Mucosa of stomach (tissue), 1 donor: ENCODE results near the gene HIPK4.

Experiments used
- H3K27me3 ChIP-seq: one replicate; pipeline ENCODE4 v1.7.0; 2013; ENCODE audit warnings: mild to moderate bottlenecking, low read length; ENCODE audit not compliant: control insufficient read depth, insufficient read depth
- H3K36me3 ChIP-seq: one replicate; pipeline ENCODE4 v1.7.0; 2013; ENCODE audit warnings: low read length; ENCODE audit not compliant: control insufficient read depth, insufficient read depth
- H3K4me1 ChIP-seq: one replicate; pipeline ENCODE4 v1.7.0; 2013; ENCODE audit warnings: mild to moderate bottlenecking, low read length; ENCODE audit not compliant: control insufficient read depth, insufficient read depth
- H3K4me3 ChIP-seq: one replicate; pipeline ENCODE4 v1.7.0; 2013; ENCODE audit warnings: low read length
- H3K9ac ChIP-seq: one replicate; pipeline ENCODE4 v1.7.0; 2013; ENCODE audit warnings: mild to moderate bottlenecking, low read length, moderate library complexity
- H3K9me3 ChIP-seq: one replicate; pipeline ENCODE4 v1.7.0; 2013; ENCODE audit warnings: mild to moderate bottlenecking, low read length, moderate library complexity; ENCODE audit not compliant: control insufficient read depth
- donor health status: Pancreatic carcinoma.

Gene HIPK4

GRCh38 chr19:40422748-40423566 is 33.0 kb upstream of the HIPK4 start:
- Histone ChIP-seq H3K4me1 (peaks cover 25% of the 10 kb centered on the region), H3K9me3 (no peaks in the 10 kb centered on the region), H3K9ac (peak overlapping the region; percentile 44)

GRCh38 chr19:40421993-40422747 is 32.2 kb upstream of the HIPK4 start:
- H3K4me1 ChIP-seq: peaks cover 30% of the 10 kb centered on the region
- no peak overlapping the region for H3K4me3 ChIP-seq
- no peaks in the 10 kb centered on the region for H3K36me3 ChIP-seq
- no peaks in the 10 kb centered on the region for H3K9me3 ChIP-seq
- no peaks in the 10 kb centered on the region for H3K27me3 ChIP-seq
- peak overlapping the region; percentile 98 for H3K9ac ChIP-seq

More at GRCh38 chr19:40422748-40423566, 33.0 kb upstream of the HIPK4 start:
- H3K36me3 ChIP-seq: no peaks in the 10 kb centered on the region
- H3K27me3 ChIP-seq: no peaks in the 10 kb centered on the region
- H3K4me3 ChIP-seq: no peak overlapping the region

GRCh38 chr19:40420766-40421765 is 31.1 kb upstream of the HIPK4 start:
- peak overlapping the region; percentile 64 for H3K4me3 ChIP-seq
- H3K4me1 ChIP-seq: peaks cover 31% of the 10 kb centered on the region
- H3K36me3 ChIP-seq: no peaks in the 10 kb centered on the region
- H3K27me3 ChIP-seq: no peaks in the 10 kb centered on the region
- no peaks in the 10 kb centered on the region for H3K9me3 ChIP-seq
- peak overlapping the region; percentile 98 for H3K9ac ChIP-seq

- H3K36me3 ChIP-seq: no peaks in the 10 kb centered on the region
- no peaks in the 10 kb centered on the region for H3K9me3 ChIP-seq
- H3K9ac ChIP-seq: peak overlapping the region; percentile 98
- peaks cover 31% of the 10 kb centered on the region for H3K4me1 ChIP-seq
- peak overlapping the region; percentile 64 for H3K4me3 ChIP-seq
- H3K27me3 ChIP-seq: no peaks in the 10 kb centered on the region
These were observed 30.4 kb upstream of the HIPK4 start for GRCh38 chr19:40420451-40420765.

- Histone ChIP-seq H3K36me3 (no peaks in the 10 kb centered on the region), H3K27me3 (no peaks in the 10 kb centered on the region), H3K9me3 (no peaks in the 10 kb centered on the region), H3K4me3 (no peak overlapping the region), H3K9ac (no peak overlapping the region), H3K4me1 (peaks cover 31% of the 10 kb centered on the region)
These were observed 29.8 kb upstream of the HIPK4 start for GRCh38 chr19:40419780-40420179.

GRCh38 chr19:40419066-40419612 is 29.2 kb upstream of the HIPK4 start:
- Histone ChIP-seq H3K4me3 (no peak overlapping the region), H3K4me1 (peaks cover 31% of the 10 kb centered on the region), H3K36me3 (no peaks in the 10 kb centered on the region), H3K9me3 (no peaks in the 10 kb centered on the region), H3K27me3 (no peaks in the 10 kb centered on the region), H3K9ac (no peak overlapping the region)

- H3K9ac ChIP-seq: no peak overlapping the region
- no peaks in the 10 kb centered on the region for H3K9me3 ChIP-seq
- H3K4me1 ChIP-seq: peaks cover 24% of the 10 kb centered on the region
These were observed 28.1 kb upstream of the HIPK4 start for GRCh38 chr19:40418040-40418439.

GRCh38 chr19:40417643-40417981 is 27.6 kb upstream of the HIPK4 start:
- H3K9ac ChIP-seq: no peak overlapping the region
- H3K36me3 ChIP-seq: no peaks in the 10 kb centered on the region
- peaks cover 20% of the 10 kb centered on the region for H3K4me1 ChIP-seq
- H3K9me3 ChIP-seq: no peaks in the 10 kb centered on the region
- no peak overlapping the region for H3K4me3 ChIP-seq
- no peaks in the 10 kb centered on the region for H3K27me3 ChIP-seq

More at GRCh38 chr19:40418040-40418439, 28.1 kb upstream of the HIPK4 start:
- Histone ChIP-seq H3K27me3 (no peaks in the 10 kb centered on the region), H3K36me3 (no peaks in the 10 kb centered on the region), H3K4me3 (no peak overlapping the region)

GRCh38 chr19:40416918-40417642 is 27.1 kb upstream of the HIPK4 start:
- Histone ChIP-seq H3K9me3 (no peaks in the 10 kb centered on the region), H3K4me1 (peaks cover 14% of the 10 kb centered on the region), H3K36me3 (no peaks in the 10 kb centered on the region), H3K9ac (no peak overlapping the region), H3K4me3 (no peak overlapping the region), H3K27me3 (no peaks in the 10 kb centered on the region)

- H3K9me3 ChIP-seq: no peaks in the 10 kb centered on the region
- H3K4me1 ChIP-seq: peaks cover 6% of the 10 kb centered on the region
- no peak overlapping the region for H3K9ac ChIP-seq
- no peak overlapping the region for H3K4me3 ChIP-seq
- no peaks in the 10 kb centered on the region for H3K27me3 ChIP-seq
- H3K36me3 ChIP-seq: no peaks in the 10 kb centered on the region
These were observed 25.8 kb upstream of the HIPK4 start for GRCh38 chr19:40415768-40416167.
